ENCODE data around the gene SMIM27. TPM values are rescaled to one million over a fixed set of nuclear protein-coding genes. Genes with fewer than 3 reads are reported as not detected.

Gene SMIM27
- total and polyA plus RNA-seq, 4 donors = 5.3 to 13.5 (median 9.9) TPM

GRCh38 chr9:32571969-32572899, 20.1 kb downstream of the SMIM27 start:
- Histone ChIP-seq H3K9ac (ENCODE audit: insufficient read depth in 1 of 2, low read length in 2 of 2) (peak overlapping the region; percentile 94 to 98), H3K27me3 (ENCODE audit: control insufficient read depth in 3 of 3, insufficient read depth in 3 of 3, low read length in 2 of 3) (peaks cover 0 to 7% (median 0%) of the 10 kb centered on the region in 3 donors), H3K27ac (ENCODE audit: low read depth in 1 of 2, low read length in 1 of 2) (peak overlapping the region; percentile 86 to 97), H3K4me3 (peak overlapping the region; percentile 91), H3K4me1 (ENCODE audit: control insufficient read depth in 5 of 5, insufficient read depth in 5 of 5, low read length in 5 of 5) (peaks cover 0 to 21% (median 5%) of the 10 kb centered on the region in 5 donors), H3K9me3 (ENCODE audit: control insufficient read depth in 4 of 4, insufficient read depth in 3 of 4, low read length in 3 of 4) (no peaks in the 10 kb centered on the region), H3K36me3 (ENCODE audit: control insufficient read depth in 4 of 4, insufficient read depth in 4 of 4, low read length in 4 of 4) (peaks cover 0 to 6% (median 2%) of the 10 kb centered on the region in 4 donors)
- peak; percentile 87 for ATAC-seq (ENCODE audit: insufficient read depth, low FRiP score)
- TF ChIP-seq CTCF (IDR thresholded peaks at IDR 0.05; ENCODE audit: control extremely low read depth, extremely low read depth) = no peak
- peak; percentile 67 to 82 (median 82) for DNase-seq
- WGBS, 2 donors = 1 to 2% methylated on average over 17 of the region's 17 CpGs

- ATAC-seq (ENCODE audit: insufficient read depth, low FRiP score) (peak; percentile 98), DNase-seq (peak; percentile 96 to 98 (median 96))
- peak within 1 kb of the TSS; percentile 94 to 98 for H3K9ac ChIP-seq (ENCODE audit: insufficient read depth in 1 of 2, low read length in 2 of 2)
- peak within 1 kb of the TSS; percentile 86 to 97 for H3K27ac ChIP-seq (ENCODE audit: low read depth in 1 of 2, low read length in 1 of 2)
- no peaks in the 10 kb centered on the region for H3K9me3 ChIP-seq (ENCODE audit: control insufficient read depth in 4 of 4, insufficient read depth in 3 of 4, low read length in 3 of 4)
- peak within 1 kb of the TSS; percentile 91 for H3K4me3 ChIP-seq
- peaks cover 0 to 21% (median 5%) of the 10 kb centered on the region in 5 donors for H3K4me1 ChIP-seq (ENCODE audit: control insufficient read depth in 5 of 5, insufficient read depth in 5 of 5, low read length in 5 of 5)
- WGBS, 2 donors = 0% methylated on average over 36 of the region's 36 CpGs
- H3K36me3 ChIP-seq (ENCODE audit: control insufficient read depth in 4 of 4, insufficient read depth in 4 of 4, low read length in 4 of 4) = peaks cover 0 to 4% (median 2%) of the 10 kb centered on the region in 4 donors
- no peak for TF ChIP-seq CTCF (IDR thresholded peaks at IDR 0.05; ENCODE audit: control extremely low read depth, extremely low read depth)
- H3K27me3 ChIP-seq (ENCODE audit: control insufficient read depth in 3 of 3, insufficient read depth in 3 of 3, low read length in 2 of 3) = peaks cover 0 to 7% (median 0%) of the 10 kb centered on the region in 3 donors
Measured at GRCh38 chr9:32572900-32573523, 20.9 kb downstream of the SMIM27 start, which contains the start of gene NDUFB6. TSS of gene NDUFB6 (minus strand) at chr9:32573159. CDS start at chr9:32573060, 99 bp downstream.

- ATAC-seq (ENCODE audit: insufficient read depth, low FRiP score) (no peak), DNase-seq (no peak)
- 86 to 87% methylated on average over 7 of the region's 7 CpGs for WGBS, 2 donors
- Histone ChIP-seq H3K9ac (ENCODE audit: insufficient read depth in 1 of 2, low read length in 2 of 2) (no peak overlapping the region), H3K27ac (ENCODE audit: low read depth in 1 of 2, low read length in 1 of 2) (no peak overlapping the region), H3K27me3 (ENCODE audit: control insufficient read depth in 3 of 3, insufficient read depth in 3 of 3, low read length in 2 of 3) (peaks cover 0 to 7% (median 0%) of the 10 kb centered on the region in 3 donors), H3K9me3 (ENCODE audit: control insufficient read depth in 4 of 4, insufficient read depth in 3 of 4, low read length in 3 of 4) (no peaks in the 10 kb centered on the region), H3K4me3 (no peak overlapping the region), H3K4me1 (ENCODE audit: control insufficient read depth in 5 of 5, insufficient read depth in 5 of 5, low read length in 5 of 5) (peaks cover 0 to 21% (median 5%) of the 10 kb centered on the region in 5 donors), H3K36me3 (ENCODE audit: control insufficient read depth in 4 of 4, insufficient read depth in 4 of 4, low read length in 4 of 4) (peaks cover 0 to 4% (median 2%) of the 10 kb centered on the region in 4 donors)
- TF ChIP-seq CTCF (IDR thresholded peaks at IDR 0.05; ENCODE audit: control extremely low read depth, extremely low read depth) = no peak
Measured at GRCh38 chr9:32573821-32574220, 21.7 kb downstream of the SMIM27 start.

Data from lung (tissue), 12 donors.